ENCODE measurements around the gene FAM193B. TPM values are rescaled to one million over a fixed set of nuclear protein-coding genes. Genes with fewer than 3 reads are reported as not detected.

FAM193B gene
- total RNA-seq, 1 donor from 2014 or later = 79.4 TPM

DNA sequence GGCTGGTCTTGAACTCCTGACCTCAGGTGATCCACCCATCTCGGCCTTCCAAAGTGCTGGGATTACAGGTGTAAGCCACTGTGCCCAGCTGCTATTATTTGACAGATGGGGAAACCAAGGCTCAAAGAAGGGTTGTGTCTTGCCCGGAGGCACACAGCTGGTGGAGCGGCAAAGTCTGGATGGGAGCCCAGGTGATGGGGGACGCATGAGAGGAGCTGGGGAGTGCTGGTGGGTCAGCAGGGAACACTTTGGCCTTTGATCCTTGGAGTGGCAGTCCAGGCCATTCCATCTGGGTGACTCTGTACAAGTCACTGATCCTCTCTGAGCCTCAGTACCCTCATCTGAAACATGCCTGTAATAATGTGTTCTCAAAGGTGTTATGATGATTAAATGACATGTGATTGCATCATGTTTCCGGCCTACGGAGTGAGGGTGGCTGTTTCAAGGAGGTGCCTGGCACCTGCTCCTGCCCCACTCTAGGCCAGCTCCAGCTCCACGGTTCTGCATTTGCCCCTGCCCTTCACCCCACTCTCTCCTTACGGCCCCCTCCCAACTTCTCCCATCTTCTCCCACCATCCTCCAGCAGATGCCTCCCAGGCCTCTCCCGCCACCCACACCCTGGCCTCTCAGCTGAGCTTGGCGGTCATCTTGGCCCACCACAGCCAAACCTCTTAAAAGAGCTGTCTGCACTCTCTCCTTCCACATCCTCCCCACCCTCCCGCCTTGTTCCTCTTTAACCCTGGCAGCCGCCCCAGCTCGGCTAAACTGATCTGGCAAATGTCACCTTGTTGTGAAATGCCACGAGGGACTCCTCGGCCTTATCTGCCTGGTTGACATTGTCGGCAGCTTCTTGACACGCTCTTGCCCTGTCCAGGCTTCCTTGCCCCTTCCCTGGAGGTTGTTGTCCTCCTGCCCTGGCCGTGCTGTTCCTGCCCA is 75.4 kb downstream of the FAM193B start:
- intact Hi-C loops (cut with micrococcal nuclease) = loop anchor here (2.0 kb wide), 1 partner anchor 18 kb away; the partner anchor contains the start of gene PDLIM7
- H3K4me1 Mint-ChIP-seq (ENCODE audit: low read depth) = peaks cover 47% of the 10 kb centered on the region
- H3K27ac Mint-ChIP-seq = peak overlapping the region; percentile 96
- H3K27me3 Mint-ChIP-seq (ENCODE audit: insufficient read depth) = peaks cover 10% of the 10 kb centered on the region
- H3K9me3 Mint-ChIP-seq = no peaks in the 10 kb centered on the region
- no peak overlapping the region for H3K4me3 Mint-ChIP-seq
- DNase-seq (ENCODE audit: low spot score) = no peak
- H3K36me3 Mint-ChIP-seq (ENCODE audit: low read depth) = peaks cover 4% of the 10 kb centered on the region

DNA sequence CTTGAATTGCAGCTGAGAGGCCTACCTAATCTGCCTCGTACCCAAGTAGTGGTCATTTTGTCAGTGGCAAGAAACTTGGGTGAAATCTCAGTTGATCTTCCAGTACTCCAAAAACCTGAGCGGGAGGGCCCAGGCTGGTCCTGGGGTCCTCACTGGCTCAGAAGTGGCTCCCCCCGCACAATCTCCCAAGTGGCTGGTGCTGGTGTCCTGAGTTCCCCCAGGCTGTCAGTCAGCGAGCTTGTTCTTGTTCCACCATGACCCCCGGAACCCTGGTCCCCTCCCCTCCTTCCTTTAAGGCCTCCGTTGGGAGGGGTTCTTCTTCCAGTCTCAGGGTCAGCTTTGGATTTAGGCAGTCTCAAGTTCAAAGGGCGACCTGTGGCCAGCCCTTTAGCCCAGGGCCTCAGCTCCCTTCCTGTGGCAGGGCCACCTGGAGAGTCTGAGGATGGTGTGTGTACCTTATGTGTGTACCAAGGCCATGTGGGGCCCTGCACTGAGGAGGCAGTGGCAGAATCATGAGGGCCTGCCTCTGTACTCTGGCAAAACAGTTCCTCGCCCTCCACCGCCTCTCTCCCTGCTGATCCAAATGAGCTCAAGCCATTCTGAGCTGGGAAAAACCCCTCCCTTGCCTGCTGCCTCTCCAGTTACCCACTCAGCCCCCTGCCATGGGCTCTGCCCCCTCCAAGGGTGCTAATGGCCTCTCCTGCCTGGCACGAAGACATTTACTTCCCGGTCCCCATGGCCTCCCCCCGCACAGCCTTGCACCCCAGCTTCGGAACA is 76.5 kb downstream of the FAM193B start:
- H3K9me3 Mint-ChIP-seq = no peaks in the 10 kb centered on the region
- H3K27me3 Mint-ChIP-seq (ENCODE audit: insufficient read depth) = peaks cover 12% of the 10 kb centered on the region
- intact Hi-C loops (cut with micrococcal nuclease) = loop anchor here (2.0 kb wide), 1 partner anchor 19 kb away; the partner anchor contains the start of gene PDLIM7
- DNase-seq (ENCODE audit: low spot score) = no peak
- H3K4me1 Mint-ChIP-seq (ENCODE audit: low read depth) = peaks cover 50% of the 10 kb centered on the region
- peaks cover 6% of the 10 kb centered on the region for H3K36me3 Mint-ChIP-seq (ENCODE audit: low read depth)
- H3K4me3 Mint-ChIP-seq = no peak overlapping the region
- H3K27ac Mint-ChIP-seq = no peak overlapping the region

DNA sequence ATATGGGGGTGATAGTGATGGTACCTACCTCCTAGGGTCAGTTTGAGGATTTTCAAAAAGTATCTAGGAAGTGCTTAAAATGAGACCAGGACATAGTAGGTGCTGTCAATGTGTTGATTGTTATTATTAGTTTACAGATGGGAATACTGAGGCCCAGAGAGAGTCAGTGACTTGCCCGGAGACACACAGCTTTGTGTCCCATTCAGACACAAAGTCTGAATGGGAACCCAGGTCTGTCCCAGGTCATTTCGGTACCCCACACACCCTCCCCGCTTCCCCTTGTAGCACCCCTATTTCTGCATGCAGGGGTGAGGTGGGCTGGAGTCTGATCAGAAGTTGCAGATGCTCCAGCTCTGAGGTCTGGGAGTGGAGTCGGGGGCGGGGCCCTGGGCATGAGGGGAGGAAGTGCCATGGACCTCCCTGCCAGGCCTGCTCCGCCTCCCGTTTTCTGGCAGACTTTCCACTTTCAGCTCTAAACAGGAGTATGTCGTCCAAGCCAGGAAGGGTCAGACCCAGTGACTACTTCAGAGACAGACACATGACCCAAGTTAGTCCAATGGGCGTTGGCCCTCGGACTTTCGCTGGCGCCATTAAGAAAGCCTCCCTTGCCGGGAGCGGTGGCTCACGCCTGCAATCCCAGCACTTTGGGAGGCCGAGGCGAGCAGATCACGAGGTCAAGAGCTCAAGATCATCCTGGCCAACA is 77.7 kb downstream of the FAM193B start:
- H3K9me3 Mint-ChIP-seq = no peaks in the 10 kb centered on the region
- H3K36me3 Mint-ChIP-seq (ENCODE audit: low read depth) = peaks cover 6% of the 10 kb centered on the region
- H3K4me1 Mint-ChIP-seq (ENCODE audit: low read depth) = peaks cover 50% of the 10 kb centered on the region
- H3K27me3 Mint-ChIP-seq (ENCODE audit: insufficient read depth) = peaks cover 14% of the 10 kb centered on the region
- H3K4me3 Mint-ChIP-seq = no peak overlapping the region
- no peak overlapping the region for H3K27ac Mint-ChIP-seq
- no peak for DNase-seq (ENCODE audit: low spot score)
- intact Hi-C loops (cut with micrococcal nuclease) = loop anchor here (1.0 kb wide), 1 partner anchor 20 kb away; no protein-coding TSS in a partner anchor

DNA sequence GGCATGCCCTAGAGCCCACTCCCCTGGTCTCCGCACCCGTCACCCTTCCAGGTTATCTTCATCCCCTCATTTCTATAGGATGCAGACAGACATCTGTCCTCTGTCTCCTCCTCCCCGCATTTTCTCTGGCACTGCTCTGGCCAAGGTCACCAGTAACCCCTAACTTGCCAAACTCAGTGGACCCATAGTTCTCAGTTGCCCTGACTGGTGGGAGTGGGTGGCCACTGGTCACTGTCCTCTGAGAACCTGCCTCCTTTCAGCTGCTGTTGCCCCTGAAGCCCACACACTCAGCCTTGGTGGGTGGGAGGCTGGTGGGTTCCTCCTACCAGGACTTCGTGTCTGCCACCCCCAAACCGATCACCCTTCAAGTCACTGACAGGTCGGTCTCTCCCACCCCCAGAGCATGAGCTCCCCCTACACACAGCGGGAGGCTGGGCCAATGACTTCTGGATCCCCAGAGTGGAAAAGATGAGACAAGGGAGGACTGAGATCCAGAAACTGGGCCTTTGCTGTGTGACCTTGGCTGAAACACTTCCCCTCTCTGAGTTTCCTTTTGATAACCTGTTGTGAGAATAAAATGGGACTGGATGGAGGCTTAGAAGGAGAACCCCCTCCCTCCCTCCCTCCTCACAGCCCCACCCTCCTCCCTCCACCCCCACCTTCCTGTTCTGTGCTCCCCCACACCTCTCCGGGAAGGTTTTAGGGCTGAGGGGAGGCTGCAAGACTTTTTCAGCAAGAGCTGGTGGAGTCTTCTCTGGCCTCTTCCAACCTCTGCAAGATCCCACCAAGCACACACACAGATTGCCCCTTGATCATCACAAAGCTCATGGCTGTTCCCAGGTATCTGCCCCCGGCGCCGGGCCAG is 78.6 kb downstream of the FAM193B start:
- no peaks in the 10 kb centered on the region for H3K9me3 Mint-ChIP-seq
- H3K27ac Mint-ChIP-seq = no peak overlapping the region
- no peak for DNase-seq (ENCODE audit: low spot score)
- peaks cover 54% of the 10 kb centered on the region for H3K4me1 Mint-ChIP-seq (ENCODE audit: low read depth)
- H3K36me3 Mint-ChIP-seq (ENCODE audit: low read depth) = peaks cover 6% of the 10 kb centered on the region
- H3K4me3 Mint-ChIP-seq = peak overlapping the region; percentile 20
- intact Hi-C loops (cut with micrococcal nuclease) = loop anchor here (1.0 kb wide), 1 partner anchor 19 kb away; no protein-coding TSS in a partner anchor
- H3K27me3 Mint-ChIP-seq (ENCODE audit: insufficient read depth) = peaks cover 14% of the 10 kb centered on the region

DNA sequence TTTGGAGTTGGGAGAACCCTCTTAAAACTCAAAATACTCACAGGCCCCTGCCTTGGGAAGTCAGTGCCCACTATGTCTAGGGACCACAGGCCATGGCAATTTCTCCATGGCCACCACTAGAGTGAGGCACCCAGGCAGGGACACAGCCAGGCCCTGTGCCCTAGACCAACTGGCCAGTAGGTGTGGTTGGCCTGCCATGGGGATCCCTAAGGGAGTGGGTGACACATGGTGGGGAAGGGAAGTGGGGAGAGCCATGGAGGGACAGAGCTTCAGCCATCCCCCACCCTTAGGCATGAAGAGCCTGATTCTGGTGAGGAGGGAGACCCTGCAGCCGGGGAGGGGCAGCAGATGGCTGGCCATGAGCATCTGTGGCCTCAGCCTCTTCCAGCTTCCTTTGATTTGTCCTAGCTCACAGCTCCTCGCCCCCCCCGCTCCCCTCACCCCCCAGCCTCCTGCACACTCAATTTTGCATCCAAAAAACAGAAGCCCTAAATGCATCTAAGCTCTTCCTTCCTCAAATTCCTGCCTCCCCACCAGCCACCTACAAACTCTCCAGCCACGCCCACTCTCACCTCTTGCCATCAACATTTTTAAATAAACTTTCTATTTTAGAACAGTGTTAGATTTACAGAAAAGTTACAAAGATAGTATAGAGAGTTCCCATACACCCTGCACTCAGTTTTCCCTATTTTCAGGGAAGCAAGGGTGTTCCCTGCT is 79.4 kb downstream of the FAM193B start:
- H3K4me1 Mint-ChIP-seq (ENCODE audit: low read depth) = peaks cover 52% of the 10 kb centered on the region
- H3K9me3 Mint-ChIP-seq = no peaks in the 10 kb centered on the region
- no peak overlapping the region for H3K27ac Mint-ChIP-seq
- intact Hi-C loops (cut with micrococcal nuclease) = no loop called here
- H3K36me3 Mint-ChIP-seq (ENCODE audit: low read depth) = peaks cover 6% of the 10 kb centered on the region
- DNase-seq (ENCODE audit: low spot score) = no peak
- peak overlapping the region; percentile 86 for H3K4me3 Mint-ChIP-seq
- peaks cover 16% of the 10 kb centered on the region for H3K27me3 Mint-ChIP-seq (ENCODE audit: insufficient read depth)

DNA sequence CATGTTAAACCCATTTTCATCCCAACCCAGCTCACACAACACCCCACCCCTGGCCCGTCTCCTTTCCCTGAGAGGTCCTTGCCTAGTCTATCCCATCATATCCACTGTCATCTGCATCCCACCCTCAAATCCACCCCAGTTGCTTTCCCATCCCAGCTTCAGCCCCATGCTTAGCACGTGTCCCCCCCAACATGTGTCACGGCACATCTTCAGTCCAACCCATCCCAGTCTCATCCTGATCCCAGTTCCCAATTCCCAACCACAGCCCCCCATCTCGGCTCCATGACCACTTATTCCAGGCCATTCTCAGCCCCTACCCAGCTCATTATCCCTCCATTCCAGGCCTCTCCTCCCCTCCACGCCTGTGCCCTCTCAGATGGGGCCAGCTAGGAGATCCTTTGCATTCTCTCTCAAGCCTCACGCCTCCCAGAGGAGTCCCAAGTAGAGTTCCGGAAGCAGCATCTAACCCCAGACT is 80.3 kb downstream of the FAM193B start:
- peaks cover 43% of the 10 kb centered on the region for H3K4me1 Mint-ChIP-seq (ENCODE audit: low read depth)
- H3K27ac Mint-ChIP-seq = peak overlapping the region; percentile 12
- intact Hi-C loops (cut with micrococcal nuclease) = no loop called here

DNA sequence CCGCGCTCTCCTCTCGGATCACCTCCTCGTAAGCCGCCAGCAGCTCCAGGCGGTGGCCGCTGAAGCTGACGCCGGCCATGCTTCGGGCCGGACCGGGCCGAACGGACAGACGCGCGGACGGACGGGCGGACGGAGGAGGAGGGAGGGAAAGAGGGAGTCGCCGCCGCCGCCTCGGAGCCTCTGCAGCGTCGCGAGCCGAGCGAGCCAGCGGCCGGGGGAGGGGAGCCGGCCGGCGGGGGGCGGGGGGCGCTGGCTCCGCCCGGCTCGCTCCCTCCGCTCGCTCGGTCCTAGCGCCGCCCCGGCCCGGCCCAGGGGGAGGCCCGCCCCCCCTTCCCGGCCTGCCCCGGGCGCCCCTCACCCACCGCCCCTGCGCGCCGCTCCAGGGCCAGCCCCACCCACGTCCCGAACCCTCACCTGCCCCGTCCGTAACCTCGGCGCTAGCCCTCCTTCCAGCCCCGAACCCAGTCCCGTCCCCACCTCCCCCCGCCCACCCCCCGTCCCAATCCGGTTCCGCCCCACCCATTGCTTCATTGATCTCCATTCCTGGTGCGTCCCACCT is 80.8 kb downstream of the FAM193B start, which contains the start of gene DBN1:
Gene DBN1 (minus strand): TSS at position 192 of the 559 bp plus-strand sequence. CDS start 113 bp downstream, at position 79.
- intact Hi-C loops (cut with micrococcal nuclease) = no loop called here
- DNase-seq (ENCODE audit: low spot score) = no peak
- peaks cover 38% of the 10 kb centered on the region for H3K4me1 Mint-ChIP-seq (ENCODE audit: low read depth)

More for the DNA sequence above, 80.3 kb downstream of the FAM193B start:
- Mint-ChIP-seq H3K36me3 (ENCODE audit: low read depth) (peaks cover 4% of the 10 kb centered on the region), H3K9me3 (no peaks in the 10 kb centered on the region), H3K4me3 (peak overlapping the region; percentile 86), H3K27me3 (ENCODE audit: insufficient read depth) (peaks cover 16% of the 10 kb centered on the region)
- DNase-seq (ENCODE audit: low spot score) = no peak

DNA sequence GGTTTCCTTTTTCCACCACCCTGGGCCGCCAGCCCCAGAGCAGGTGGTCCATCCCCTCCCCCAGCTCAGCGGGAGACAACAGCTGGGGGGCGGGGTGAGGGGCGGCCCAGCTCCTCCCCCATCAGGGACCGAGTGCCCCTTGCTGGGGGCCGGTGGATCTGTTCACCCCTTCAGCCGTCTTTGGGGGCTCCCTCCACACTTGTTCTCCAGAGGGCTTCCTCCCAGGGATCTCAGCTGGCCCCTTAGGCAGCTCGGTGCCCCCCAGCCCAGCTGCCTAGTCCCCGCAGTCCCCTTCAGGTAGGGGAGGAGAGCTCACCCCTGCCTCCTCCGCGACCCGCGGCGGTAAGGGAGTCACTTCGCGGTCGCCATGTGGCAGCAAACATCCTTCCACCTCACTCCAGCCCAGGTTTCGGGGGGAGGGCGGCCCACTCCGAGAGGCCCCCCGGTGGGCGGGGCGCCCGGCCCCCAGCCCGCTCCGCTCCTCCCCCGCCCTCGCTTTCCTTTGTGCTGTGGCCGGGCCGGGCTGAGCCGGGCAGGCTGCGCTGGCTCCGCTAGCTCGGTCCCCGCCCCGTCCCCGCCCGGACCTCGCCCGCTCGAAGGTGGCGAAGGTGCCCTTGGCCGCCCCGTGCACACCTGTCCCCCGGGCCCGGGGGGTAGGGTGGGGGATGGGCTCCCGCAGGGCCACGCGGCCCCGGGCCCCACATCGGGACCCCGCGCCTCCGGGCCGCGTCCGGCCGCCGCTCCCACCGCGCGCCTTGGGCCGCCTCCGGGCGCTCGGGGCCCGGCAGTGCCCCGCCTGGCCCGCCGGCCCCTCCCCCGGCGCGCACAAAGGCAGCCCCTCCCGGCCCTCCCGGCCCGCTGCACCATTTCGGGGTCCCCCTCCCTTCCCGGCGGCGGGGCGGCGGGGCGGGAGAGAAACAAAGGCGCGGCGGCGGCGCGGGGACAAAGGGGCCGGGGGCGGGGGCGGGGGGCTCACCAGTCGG is 81.6 kb downstream of the FAM193B start:
- Mint-ChIP-seq H3K27ac (no peak overlapping the region), H3K9me3 (no peaks in the 10 kb centered on the region), H3K36me3 (ENCODE audit: low read depth) (peaks cover 3% of the 10 kb centered on the region), H3K27me3 (ENCODE audit: insufficient read depth) (peaks cover 16% of the 10 kb centered on the region), H3K4me3 (peak overlapping the region; percentile 67), H3K4me1 (ENCODE audit: low read depth) (peaks cover 31% of the 10 kb centered on the region)
- intact Hi-C loops (cut with micrococcal nuclease) = loop anchor here (1.0 kb wide), 1 partner anchor 16 kb away; no protein-coding TSS in a partner anchor
- no peak for DNase-seq (ENCODE audit: low spot score)

More for the DNA sequence above, 80.8 kb downstream of the FAM193B start, which contains the start of gene DBN1:
- Mint-ChIP-seq H3K27me3 (ENCODE audit: insufficient read depth) (peaks cover 16% of the 10 kb centered on the region), H3K9me3 (no peaks in the 10 kb centered on the region), H3K27ac (peak within 1 kb of the TSS; percentile 12), H3K36me3 (ENCODE audit: low read depth) (peaks cover 3% of the 10 kb centered on the region), H3K4me3 (peak within 1 kb of the TSS; percentile 86)

DNA sequence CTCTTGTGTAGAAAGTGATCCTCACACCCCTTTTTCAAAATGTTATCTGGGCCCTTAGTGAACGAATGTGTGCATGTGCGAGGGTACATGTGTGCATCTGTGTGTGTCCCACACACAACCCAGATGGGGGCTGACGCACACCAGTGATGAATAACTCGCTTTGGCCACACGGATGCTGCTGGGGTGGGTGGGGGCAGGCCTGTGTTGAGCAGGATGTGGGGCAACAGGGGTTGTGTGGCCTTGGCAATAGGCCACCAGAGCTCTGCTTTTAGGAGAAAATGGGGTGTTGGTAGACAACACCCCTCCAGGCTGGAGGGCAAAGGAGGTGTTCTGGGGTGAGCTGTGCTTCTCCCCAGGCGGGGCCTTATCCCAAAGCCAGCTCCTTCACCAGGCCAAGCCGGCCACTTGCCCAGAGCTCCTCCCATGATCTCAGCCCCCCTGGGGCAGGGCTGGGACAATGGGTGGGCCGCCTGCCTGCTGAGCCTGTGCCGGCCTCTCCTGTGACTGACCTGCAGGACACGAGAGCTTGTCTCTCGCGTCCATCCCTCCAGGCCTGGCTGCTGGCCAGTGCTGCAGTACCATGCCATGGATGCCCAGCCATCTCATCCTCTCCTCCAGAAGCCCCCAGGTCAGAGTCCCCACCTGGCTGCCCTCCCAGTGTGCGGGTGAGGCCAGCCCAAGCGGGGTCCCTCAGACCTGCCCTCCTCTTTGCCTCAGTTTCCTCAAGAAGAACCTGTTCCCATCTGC is 82.6 kb downstream of the FAM193B start:
- DNase-seq (ENCODE audit: low spot score) = no peak
- H3K27me3 Mint-ChIP-seq (ENCODE audit: insufficient read depth) = peaks cover 16% of the 10 kb centered on the region
- peaks cover 29% of the 10 kb centered on the region for H3K4me1 Mint-ChIP-seq (ENCODE audit: low read depth)
- H3K27ac Mint-ChIP-seq = peak overlapping the region; percentile 12
- intact Hi-C loops (cut with micrococcal nuclease) = loop anchor here (1.0 kb wide), 2 partner anchors 15 to 26 kb away; partner anchors contain the start of gene PDLIM7
- H3K9me3 Mint-ChIP-seq = no peaks in the 10 kb centered on the region
- H3K4me3 Mint-ChIP-seq = peak overlapping the region; percentile 54
- peaks cover 3% of the 10 kb centered on the region for H3K36me3 Mint-ChIP-seq (ENCODE audit: low read depth)

Measured in activated T-helper 1 cell treated with anti-CD3 and anti-CD28 coated beads, Interleukin-12 subunit alpha, Interleukin-12 subunit beta, Interleukin-2, Interleukin-4 antibody, amounts not matched to agents 30 ng/mL and 10 ng/mL and 1 ng/mL, durations not matched to agents 14 hours and 24 hours and 36 hours (primary cell).